Measurements from ENCODE around the gene OR51G2. TPM values are rescaled to one million over a fixed set of nuclear protein-coding genes. Genes with fewer than 3 reads are reported as not detected.

Gene OR51G2
- total RNA-seq, 1 experiment from 2014 or later: not detected

GRCh38 chr11:4865855-4866254, 53.3 kb downstream of the OR51G2 start:
- Histone ChIP-seq H2AK5ac (ENCODE audit: insufficient read length, low read length) (no peak overlapping the region), H2BK20ac (ENCODE audit: low read depth, low read length, poor library complexity, severe bottlenecking) (no peak overlapping the region), H2BK12ac (ENCODE audit: insufficient read length, low read depth, low read length) (no peak overlapping the region), H3K79me2 (ENCODE audit: insufficient read depth, low read length) (no peaks in the 10 kb centered on the region), H3K56ac (ENCODE audit: insufficient read length, low read depth, low read length) (no peak overlapping the region), H3K14ac (ENCODE audit: insufficient read depth, low read length) (no peak overlapping the region), H4K20me1 (ENCODE audit: control insufficient read depth, insufficient read depth, insufficient read length) (no peaks in the 10 kb centered on the region), H3K27me3 (ENCODE audit: insufficient read depth, low read length) (no peaks in the 10 kb centered on the region), H3T11ph (ENCODE audit: low read length) (no peak overlapping the region), H3K4me2 (ENCODE audit: insufficient read depth, insufficient read length, low read length) (no peak overlapping the region), H3K18ac (ENCODE audit: insufficient read length, low read depth, low read length) (no peak overlapping the region), H2BK5ac (ENCODE audit: insufficient read length, low read length) (no peak overlapping the region), H4K8ac (replicated peaks; ENCODE audit: insufficient read length, low read depth, low read length) (no peak overlapping the region), H3K79me1 (ENCODE audit: insufficient read depth, low read depth, low read length, poor library complexity, severe bottlenecking) (no peaks in the 10 kb centered on the region), H2AFZ (ENCODE audit: low read length) (no peak overlapping the region), H3K9me3 (ENCODE audit: control insufficient read depth, low read depth, low read length) (no peaks in the 10 kb centered on the region), H3K9ac (ENCODE audit: extremely low read depth, insufficient read length, low read length) (no peak overlapping the region), H3K4me1 (ENCODE audit: insufficient read depth, low read length) (peaks cover 2% of the 10 kb centered on the region), H2BK15ac (ENCODE audit: low read depth, low read length) (no peak overlapping the region), H3K4ac (ENCODE audit: low read depth, low read length) (no peak overlapping the region), H4K5ac (ENCODE audit: insufficient read length, low read depth, low read length) (no peak overlapping the region), H4K91ac (ENCODE audit: insufficient read length, low read depth, low read length) (no peak overlapping the region), H3K23me2 (ENCODE audit: insufficient read length, low read depth, low read length, poor library complexity, severe bottlenecking) (no peaks in the 10 kb centered on the region), H2BK120ac (ENCODE audit: low read depth, low read length, poor library complexity, severe bottlenecking) (no peak overlapping the region), H3K23ac (ENCODE audit: insufficient read length, low read depth, low read length) (no peak overlapping the region), H3K27ac (ENCODE audit: insufficient read length, low read depth, low read length) (no peak overlapping the region)
- TF ChIP-seq CTCF (conservative IDR thresholded peaks at IDR 0.05): no peak
- Mint-ChIP-seq H3K27ac (peak overlapping the region in 1 of 3 experiments; percentile 89; a peak in 1 of 7 replicates), H3K36me3 (ENCODE audit: insufficient read depth in 1 of 3, low read depth in 3 of 3) (peaks cover 0 to 8% (median 4%) of the 10 kb centered on the region in 3 experiments; a peak in 4 of 7 replicates), H3K4me3 (no peak overlapping the region), H3K9me3 (peaks cover 7 to 9% of the 10 kb centered on the region in 2 experiments), H3K4me1 (peaks cover 38 to 41% of the 10 kb centered on the region in 2 experiments), H3K27me3 (ENCODE audit: low read depth) (peaks cover 2% of the 10 kb centered on the region; the same call in 1 of the 2 replicates)
- DNase-seq: no peak
- no CpG with 5 or more reads among the region's 1 CpG for WGBS (ENCODE audit: extremely low coverage, insufficient read length, low lambda C conversion rate)

All from H9 (cell line).